Uterus (tissue), 2 donors: ENCODE data around the gene CACNA2D1.

Experiments used
- CTCF ChIP-seq, 4 experiments: fragments of 200-600 bp in 2 of 4; fragments of 450-650 bp in 2 of 4; sonication (generic) in 2 of 4; IDR thresholded peaks; one replicate each; pipeline ENCODE4 v1.5.1; 2016 to 2019; ENCODE audit warnings: antibody characterized with exemption in 4 of 4, mild to moderate bottlenecking in 2 of 4, moderate library complexity in 1 of 4
- POLR2A ChIP-seq, 2 donors: fragments of 450-650 bp; IDR thresholded peaks; one replicate each; pipeline ENCODE4 v1.6.1; 2016; ENCODE audit warnings: antibody characterized with exemption in 2 of 2, mild to moderate bottlenecking in 1 of 2, moderate library complexity in 1 of 2

DNA sequence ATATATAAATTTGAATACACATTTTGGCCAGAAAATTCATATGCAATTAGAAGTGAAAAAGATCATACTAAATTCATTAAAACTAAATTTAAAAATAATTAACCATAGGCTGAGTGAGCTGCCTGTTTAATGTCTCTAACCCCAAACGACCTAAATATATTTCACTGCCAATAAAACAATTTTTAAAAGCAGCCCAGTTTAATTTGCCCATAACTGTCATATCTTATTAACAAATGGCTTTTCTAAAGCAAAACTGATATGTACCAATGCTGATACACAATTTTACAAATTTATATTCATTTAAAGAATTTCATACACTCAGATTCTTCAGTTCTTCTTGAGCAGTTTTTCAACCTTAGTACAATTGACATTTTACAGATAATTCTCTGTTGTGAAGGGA is 99.9 kb downstream of the CACNA2D1 start:
- TF ChIP-seq CTCF (IDR thresholded peaks at IDR 0.05): no peak
- TF ChIP-seq POLR2A (IDR thresholded peaks at IDR 0.05): no peak
